NCI-H146 treated with DMSO at 0.1 percent for 48 hours (cell line): ENCODE data around the gene KRTAP4-1.
"Not testable (repeated sequence)": the region's sequence is repeated elsewhere in the genome, so short reads cannot be mapped to it uniquely, and the experiment has no call there.

Experiments
- DNase-seq: peaks from one replicate; lab custom pipeline; 2025; ENCODE audit not compliant: unreplicated experiment; lab: John Stamatoyannopoulos, UW

Gene KRTAP4-1

GRCh38 chr17:41176744-41177387 lies 7.8 kb downstream of the KRTAP4-1 start:
- DNase-seq, result no peak

- no peak for DNase-seq
Measured at GRCh38 chr17:41171886-41172285, 12.8 kb downstream of the KRTAP4-1 start.

- DNase-seq, result no peak
Measured at GRCh38 chr17:41168121-41168520, 16.6 kb downstream of the KRTAP4-1 start, which contains the start of gene KRTAP4-3. KRTAP4-3 (minus strand) TSS chr17:41168221; CDS start chr17:41168172, 49 bp downstream.

- DNase-seq, result no peak
Measured at GRCh38 chr17:41167561-41167960, 17.1 kb downstream of the KRTAP4-1 start.

GRCh38 chr17:41163828-41164227 lies 20.9 kb downstream of the KRTAP4-1 start:
- no peak for DNase-seq

- no peak for DNase-seq
Measured at GRCh38 chr17:41160648-41161047, 24.1 kb downstream of the KRTAP4-1 start, which contains the start of gene KRTAP4-4. KRTAP4-4 (minus strand) TSS chr17:41160748; CDS start chr17:41160691, 57 bp downstream.

- not testable (repeated sequence) for DNase-seq
Measured at GRCh38 chr17:41160190-41160589, 24.5 kb downstream of the KRTAP4-1 start.

- no peak for DNase-seq
Measured at GRCh38 chr17:41153856-41154255, 30.9 kb downstream of the KRTAP4-1 start.

GRCh38 chr17:41151525-41151924 lies 33.2 kb downstream of the KRTAP4-1 start:
- DNase-seq, result no peak

- no peak for DNase-seq
Measured at GRCh38 chr17:41150026-41150425, 34.7 kb downstream of the KRTAP4-1 start.

- DNase-seq, result no peak
Measured at GRCh38 chr17:41149652-41149985, 35.1 kb downstream of the KRTAP4-1 start, which contains the start of gene KRTAP4-5. KRTAP4-5 (minus strand) TSS chr17:41149825; CDS start chr17:41149767, 58 bp downstream.

GRCh38 chr17:41148971-41149651 lies 35.6 kb downstream of the KRTAP4-1 start:
- not testable (repeated sequence) for DNase-seq

GRCh38 chr17:41147531-41148204 lies 37.0 kb downstream of the KRTAP4-1 start:
- DNase-seq, result no peak

- DNase-seq, result no peak
Measured at GRCh38 chr17:41145261-41145660, 39.5 kb downstream of the KRTAP4-1 start.

- no peak for DNase-seq
Measured at GRCh38 chr17:41144846-41145245, 39.9 kb downstream of the KRTAP4-1 start.

GRCh38 chr17:41141361-41141760 lies 43.4 kb downstream of the KRTAP4-1 start:
- DNase-seq, result no peak

- no peak for DNase-seq
Measured at GRCh38 chr17:41140360-41141131, 44.2 kb downstream of the KRTAP4-1 start, which contains the start of gene KRTAP4-6. KRTAP4-6 (minus strand) TSS chr17:41140544; CDS start chr17:41140487, 57 bp downstream.

GRCh38 chr17:41139865-41140264 lies 44.8 kb downstream of the KRTAP4-1 start:
- DNase-seq, result not testable (repeated sequence)
